Stomach (tissue), 4 donors: ENCODE results near the gene C2CD4C.

Source experiments
- CTCF ChIP-seq, 7 experiments: fragments of 450-650 bp in 4 of 7; fragments of 200-600 bp in 3 of 7; sonication (generic) in 3 of 7; IDR thresholded peaks; one replicate each; pipeline ENCODE4 v1.5.1; 2016 to 2019; ENCODE audit warnings: antibody characterized with exemption in 7 of 7, control low read depth in 2 of 7, mild to moderate bottlenecking in 1 of 7
- EP300 ChIP-seq: sonication (generic); formaldehyde crosslinking; IDR thresholded peaks from one replicate; pipeline ENCODE4 v1.6.1; 2017; ENCODE audit warnings: antibody characterized with exemption
- POLR2A ChIP-seq, 4 donors: fragments of 450-650 bp; IDR thresholded peaks; one replicate each; pipeline ENCODE4 v1.6.1; 2016; ENCODE audit warnings: antibody characterized with exemption in 4 of 4, control low read depth in 2 of 4, mild to moderate bottlenecking in 1 of 4, moderate library complexity in 1 of 4

- no peak for TF ChIP-seq EP300
- TF ChIP-seq POLR2A (IDR thresholded peaks at IDR 0.05): no peak
- TF ChIP-seq CTCF (IDR thresholded peaks at IDR 0.05): no peak
Observed at GRCh38 chr19:411723-412355, 2.9 kb upstream of the C2CD4C start.
